T47D (cell line): ENCODE measurements around the gene DNAH1.

Experiments
- DNase-seq, 2 experiments: peaks; one replicate each; pipeline versions ENCODE4 v3.0.0 to v3.0.0-alpha.2; 2011 to 2012; ENCODE audit warnings: low read depth in 1 of 2, low spot score in 1 of 2
- JUND ChIP-seq: IDR thresholded peaks from 2 replicates; pipeline ENCODE4 v1.6.1; 2012; ENCODE audit warnings: low read depth
- in situ Hi-C: cut with HindIII; loops from 2 replicates; pipeline ENCODE4 v1.10.0; 2016; ENCODE audit warnings: low sequenced_read_pairs, low pct_unique_long_range_greater_than_20kb

Gene DNAH1

DNA sequence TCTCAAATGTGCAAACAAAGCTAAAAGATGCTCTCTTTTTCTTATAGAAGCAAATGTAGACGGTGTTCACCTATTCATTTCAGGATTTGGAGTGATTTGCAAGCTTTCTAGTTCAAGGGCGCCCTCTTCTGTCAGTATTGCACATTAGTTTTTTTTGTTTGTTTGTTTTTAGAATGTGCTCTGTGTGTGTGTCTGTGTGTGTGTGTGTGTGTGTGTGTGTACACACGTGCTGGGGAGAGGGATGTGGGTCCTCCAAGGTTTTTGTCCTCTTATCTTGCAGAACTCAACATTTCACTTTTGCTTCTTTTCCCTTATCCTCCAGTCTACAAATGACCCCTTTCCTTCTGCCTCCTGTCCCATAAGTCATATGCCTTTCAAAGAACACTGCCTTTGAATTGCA, 23.5 kb downstream of the DNAH1 start:
- DNase-seq, result peak; percentile 50 to 86
- in situ Hi-C loops, result no loop called here
- no peak for TF ChIP-seq JUND

DNA sequence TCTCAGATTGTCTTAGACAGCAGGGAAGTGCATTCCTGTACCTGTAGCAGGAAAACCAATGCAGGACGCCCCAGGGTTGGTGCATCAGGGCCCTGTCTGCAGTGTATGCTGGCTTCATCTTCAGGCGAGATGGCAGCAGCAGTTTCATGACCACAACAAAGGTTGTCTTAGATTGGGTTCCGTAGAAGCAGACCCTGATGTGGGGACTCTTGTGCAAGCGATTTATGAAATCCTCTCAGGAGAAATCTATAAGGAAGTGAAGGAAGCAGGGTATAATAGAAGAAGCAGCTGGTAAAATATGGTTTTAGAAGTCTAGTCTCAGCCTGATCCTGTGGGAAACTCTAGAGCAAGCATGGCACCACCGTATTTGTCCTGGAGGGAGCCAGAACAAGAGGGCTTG, 25.0 kb downstream of the DNAH1 start:
- no peak for TF ChIP-seq JUND
- in situ Hi-C loops, result no loop called here

DNA sequence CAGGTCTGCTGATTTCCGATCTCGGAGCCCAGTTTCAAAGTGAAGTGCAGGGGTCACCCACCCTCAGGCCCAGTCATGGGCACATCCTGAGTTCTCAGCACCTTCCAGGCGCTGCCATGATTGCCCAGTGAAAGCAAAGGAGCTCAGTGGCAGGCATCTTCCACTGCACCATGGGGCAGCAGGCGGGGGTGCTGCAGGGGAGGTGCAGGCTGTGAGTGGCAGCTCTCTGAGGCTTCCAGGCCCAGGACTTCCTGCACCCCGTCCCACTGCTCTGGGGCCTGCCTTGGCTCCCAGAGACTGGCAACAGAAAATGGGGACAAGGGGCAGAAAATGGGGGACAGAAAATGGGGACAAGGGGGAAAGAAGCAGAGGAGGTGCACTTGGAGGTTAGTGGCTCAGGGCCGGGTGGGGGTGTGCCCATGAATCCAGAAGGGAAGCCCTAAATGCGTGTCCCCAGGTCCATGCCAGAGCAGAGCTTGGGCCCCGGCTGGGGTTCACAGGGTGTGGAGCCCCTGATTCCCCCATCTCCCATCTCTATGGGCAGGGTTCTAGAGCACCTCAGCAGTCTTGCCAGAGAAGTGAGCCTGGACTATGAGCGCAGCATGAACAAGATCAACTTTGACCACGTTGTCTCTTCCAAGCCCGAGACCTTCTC, 28.0 kb downstream of the DNAH1 start:
- no peak for TF ChIP-seq JUND
- in situ Hi-C loops, result no loop called here
- no peak for DNase-seq

More for the DNA sequence above, 25.0 kb downstream of the DNAH1 start:
- no peak for DNase-seq

DNA sequence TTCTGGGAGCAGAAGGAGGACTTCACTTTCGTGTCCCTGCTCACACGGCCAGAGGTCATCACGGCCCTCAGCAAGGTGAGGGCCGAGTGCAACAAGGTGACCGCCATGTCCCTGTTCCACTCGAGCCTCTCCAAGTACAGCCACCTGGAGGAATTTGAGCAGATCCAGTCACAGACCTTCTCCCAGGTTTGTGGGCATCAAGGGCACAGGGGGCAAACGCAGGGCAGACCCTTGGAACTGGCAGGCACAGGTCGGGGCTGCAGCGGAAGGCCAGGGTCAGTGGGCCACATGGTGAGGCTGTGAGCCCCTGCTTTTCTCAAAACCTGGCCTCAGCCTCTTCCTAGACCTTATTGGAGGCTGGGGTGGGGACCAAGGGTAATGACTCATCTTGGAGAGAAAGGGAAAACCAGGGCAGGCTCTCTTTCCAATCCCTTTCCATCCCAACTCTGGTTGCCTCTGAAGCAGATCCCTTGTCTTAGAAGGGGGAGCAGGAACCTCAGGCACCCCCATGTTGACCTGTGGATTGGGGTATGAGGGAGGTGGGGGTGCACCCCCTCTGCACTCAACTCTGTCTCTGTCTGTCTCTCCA, 29.5 kb downstream of the DNAH1 start:
- TF ChIP-seq JUND, result no peak

DNA sequence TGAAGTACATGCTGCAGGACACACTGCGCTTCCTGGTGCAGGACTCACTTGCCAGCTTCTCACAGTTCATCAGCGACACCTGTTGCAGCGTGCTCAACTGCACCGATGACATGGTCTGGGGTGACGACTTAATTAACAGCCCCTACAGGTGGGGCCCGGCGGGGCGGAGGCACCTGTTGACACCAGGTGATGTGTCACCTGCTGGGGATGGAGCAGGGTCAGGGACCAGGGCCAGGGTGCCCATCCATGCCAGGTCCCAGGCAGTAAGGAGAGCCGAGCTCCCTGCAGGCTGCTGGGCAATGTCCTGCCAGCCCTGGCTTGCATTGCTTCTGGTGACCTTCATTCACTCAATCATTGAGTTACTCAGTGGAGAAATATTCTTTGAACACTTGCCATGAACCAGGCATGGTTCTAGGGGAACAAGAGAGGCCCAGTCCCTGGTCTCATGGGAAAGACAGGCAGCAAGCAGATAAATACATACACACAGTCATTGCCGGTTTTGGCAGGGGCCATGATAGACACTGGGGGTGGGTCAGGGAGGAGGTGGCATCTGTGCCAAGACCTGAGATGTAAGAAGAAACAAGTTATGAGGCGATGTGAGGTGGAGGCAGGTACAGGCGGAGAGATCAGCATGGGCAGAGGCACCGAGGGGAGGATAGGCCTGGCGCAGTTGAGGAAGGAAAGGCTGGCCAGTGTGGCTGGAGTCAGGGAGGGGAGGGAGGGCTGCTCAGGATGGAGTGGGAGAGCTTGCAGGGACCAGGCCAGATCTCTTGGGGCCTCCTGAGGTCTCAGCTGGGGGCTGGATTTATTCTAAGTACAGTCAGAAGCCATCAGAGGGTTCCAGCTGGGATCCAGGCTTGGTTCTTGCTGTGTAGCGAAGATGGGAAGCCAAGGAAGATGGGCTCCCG, 30.8 kb downstream of the DNAH1 start:
- TF ChIP-seq JUND, result no peak
- DNase-seq, result no peak
- in situ Hi-C loops, result no loop called here

More for the DNA sequence above, 29.5 kb downstream of the DNAH1 start:
- no peak for DNase-seq
- in situ Hi-C loops, result no loop called here

DNA sequence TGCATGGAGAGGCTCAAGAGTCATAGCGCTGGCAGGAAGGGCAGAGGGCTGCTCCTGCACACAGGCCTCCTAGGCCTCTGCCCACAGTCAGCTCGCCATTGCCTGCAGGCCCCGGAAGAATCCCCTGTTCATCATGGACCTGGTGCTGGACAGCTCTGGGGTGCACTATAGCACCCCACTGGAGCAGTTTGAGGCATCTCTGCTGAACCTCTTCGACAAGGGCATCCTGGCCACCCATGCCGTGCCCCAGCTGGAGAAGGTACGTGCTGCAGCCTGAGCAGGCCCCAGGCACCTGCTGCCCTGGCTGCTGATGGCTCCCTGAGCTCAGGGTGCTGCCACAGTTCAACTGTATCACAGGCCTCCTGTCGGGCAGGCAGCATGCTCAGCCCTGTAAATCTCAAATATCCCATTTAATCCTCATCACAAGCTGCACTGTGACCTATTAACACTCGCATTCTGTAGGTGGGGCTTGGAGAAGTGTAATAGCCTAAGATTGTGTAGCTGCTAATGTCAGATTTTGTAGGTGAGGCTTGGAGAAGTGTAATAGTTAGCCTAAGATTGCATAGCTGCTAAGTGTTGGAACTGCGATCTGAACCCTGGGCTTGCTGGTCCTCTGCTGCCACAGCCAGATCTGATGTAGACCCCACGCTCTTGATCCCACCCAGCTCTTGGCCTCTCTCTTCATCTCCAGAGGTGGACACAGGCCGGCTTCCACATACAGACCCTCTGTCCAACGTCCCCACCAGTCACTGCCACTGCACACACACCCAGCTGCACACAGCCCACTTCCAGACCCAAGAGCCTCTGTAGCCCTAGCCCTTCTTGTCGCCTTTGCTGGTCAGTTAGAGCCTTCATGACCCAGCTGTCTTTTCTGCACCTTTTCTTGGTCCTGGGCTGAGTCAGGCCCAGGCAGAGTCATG, 31.9 kb downstream of the DNAH1 start:
- DNase-seq, result no peak
- in situ Hi-C loops, result no loop called here
- TF ChIP-seq JUND, result no peak

DNA sequence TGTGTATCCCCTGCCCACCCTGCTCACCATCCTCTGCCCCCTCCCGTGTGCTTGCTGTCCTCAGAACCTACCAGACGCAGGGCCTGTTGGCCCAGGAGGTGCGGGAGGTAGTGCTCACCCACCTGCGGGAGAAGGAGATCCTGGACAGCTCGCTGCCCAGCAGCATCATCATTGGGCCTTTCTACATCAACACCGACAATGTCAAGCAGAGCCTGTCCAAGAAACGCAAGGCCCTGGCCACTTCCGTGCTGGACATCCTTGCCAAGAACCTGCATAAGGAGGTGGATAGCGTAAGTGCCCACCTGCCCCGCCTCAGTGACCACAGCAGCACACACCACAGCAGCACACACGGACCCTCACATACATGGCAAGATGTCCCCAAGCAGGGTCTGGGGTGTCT, 33.0 kb downstream of the DNAH1 start:
- TF ChIP-seq JUND, result no peak
- in situ Hi-C loops, result no loop called here

DNA sequence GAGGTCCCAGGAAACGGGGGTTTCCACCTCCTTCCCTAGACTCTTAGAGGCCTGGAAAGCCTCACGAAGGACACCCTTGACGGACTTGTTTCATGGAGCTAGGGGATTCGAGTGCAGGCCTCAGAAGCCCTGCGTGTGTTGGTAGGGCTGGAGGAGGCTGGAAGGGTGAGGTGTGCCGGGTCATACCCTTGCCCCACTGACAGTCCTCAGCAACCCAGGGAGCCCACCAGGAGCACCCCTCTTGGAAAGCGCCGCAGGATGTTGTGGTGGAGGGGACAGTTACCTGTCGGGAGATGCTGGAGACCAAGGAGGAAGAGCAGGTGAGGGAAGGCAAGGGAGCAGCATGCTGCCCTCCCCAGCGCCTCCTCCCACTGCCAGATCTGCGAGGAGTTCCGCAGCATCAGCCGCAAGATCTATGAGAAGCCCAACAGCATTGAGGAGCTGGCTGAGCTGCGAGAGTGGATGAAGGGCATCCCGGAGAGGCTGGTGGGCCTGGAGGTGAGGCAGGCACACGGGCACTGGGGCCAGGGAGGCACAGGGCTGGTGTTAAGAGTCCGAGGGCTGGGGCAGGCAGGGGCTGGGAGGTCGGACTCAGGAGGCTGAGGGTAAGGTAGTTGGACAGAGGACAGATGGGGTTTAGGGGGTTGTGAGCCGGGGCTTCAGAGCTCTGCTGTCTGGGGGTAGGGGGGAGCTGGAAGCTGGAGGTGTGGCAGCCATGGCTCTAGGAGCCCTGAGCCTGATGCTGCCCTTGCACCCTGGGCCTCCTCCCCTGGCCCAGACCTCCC, 33.7 kb downstream of the DNAH1 start:
- in situ Hi-C loops, result no loop called here

More for the DNA sequence above, 33.0 kb downstream of the DNAH1 start:
- no peak for DNase-seq

DNA sequence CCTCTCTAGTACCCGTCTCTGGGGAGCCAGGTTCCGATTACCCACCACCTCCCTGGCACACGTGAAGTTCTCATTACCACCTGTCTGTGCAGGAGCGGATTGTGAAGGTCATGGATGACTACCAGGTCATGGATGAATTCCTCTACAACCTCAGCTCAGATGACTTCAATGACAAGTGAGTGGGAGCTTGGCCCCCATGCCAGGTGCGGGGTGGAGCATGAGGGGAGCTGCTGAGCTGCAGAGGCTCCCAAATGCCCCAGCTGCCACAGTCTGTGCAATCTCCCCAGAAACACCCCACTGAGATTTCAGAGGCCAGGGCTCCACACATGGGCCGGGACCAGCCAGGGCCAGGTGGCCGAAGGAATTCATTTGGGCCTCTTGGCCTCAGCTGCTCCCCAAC, 34.3 kb downstream of the DNAH1 start:
- TF ChIP-seq JUND, result no peak
- in situ Hi-C loops, result no loop called here
- DNase-seq, result no peak

More for the DNA sequence above, 33.7 kb downstream of the DNAH1 start:
- no peak for DNase-seq
- TF ChIP-seq JUND, result no peak

DNA sequence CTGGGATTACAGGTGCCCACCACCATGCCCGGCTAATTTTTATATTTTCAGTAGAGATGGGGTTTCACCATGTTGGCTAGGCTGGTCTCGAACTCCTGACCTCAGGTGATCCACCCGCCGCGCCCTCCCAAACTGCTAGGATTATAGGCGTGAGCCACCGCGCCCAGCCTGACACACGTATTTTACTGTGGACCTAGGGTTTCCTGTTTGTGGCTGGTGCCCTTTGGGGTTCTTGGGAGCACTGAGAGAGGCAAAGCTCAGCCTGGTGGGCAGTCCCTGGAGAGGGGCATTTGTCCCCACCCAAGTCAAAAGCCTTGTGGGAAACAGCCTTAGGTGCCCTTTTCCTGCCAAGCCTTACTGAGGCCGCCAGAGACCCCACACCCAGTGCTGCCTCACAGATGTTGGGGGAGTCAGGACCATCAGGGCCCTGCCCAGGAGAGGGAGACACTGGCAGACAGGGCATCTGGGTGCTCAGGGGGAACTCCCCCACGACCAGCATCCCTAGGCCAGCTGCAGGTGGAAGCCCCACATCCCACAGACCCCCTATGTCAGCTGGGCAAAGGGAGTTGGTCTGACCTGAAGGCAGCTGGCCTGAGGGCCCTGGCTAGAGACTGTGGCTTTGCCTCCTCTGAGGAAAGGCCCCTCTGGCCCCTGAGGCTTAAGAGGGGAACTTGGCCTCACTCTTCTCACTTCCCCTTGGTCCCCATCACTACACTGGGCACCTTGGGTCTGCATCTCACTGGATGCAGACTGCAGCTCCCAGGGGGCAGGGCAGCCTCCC, 35.1 kb downstream of the DNAH1 start:
- TF ChIP-seq JUND, result no peak

More for the DNA sequence above, 35.1 kb downstream of the DNAH1 start:
- in situ Hi-C loops, result no loop called here
- DNase-seq, result no peak
